HG02973 (cell line): ENCODE measurements around the gene NCOR2.

Source experiments
- ATAC-seq: cut with Tn5 transposase; IDR thresholded peaks from one replicate; pipeline ENCODE4 v1.9.1; 2021; ENCODE audit warnings: moderate library complexity; ENCODE audit not compliant: unreplicated experiment

The NCOR2 gene

DNA sequence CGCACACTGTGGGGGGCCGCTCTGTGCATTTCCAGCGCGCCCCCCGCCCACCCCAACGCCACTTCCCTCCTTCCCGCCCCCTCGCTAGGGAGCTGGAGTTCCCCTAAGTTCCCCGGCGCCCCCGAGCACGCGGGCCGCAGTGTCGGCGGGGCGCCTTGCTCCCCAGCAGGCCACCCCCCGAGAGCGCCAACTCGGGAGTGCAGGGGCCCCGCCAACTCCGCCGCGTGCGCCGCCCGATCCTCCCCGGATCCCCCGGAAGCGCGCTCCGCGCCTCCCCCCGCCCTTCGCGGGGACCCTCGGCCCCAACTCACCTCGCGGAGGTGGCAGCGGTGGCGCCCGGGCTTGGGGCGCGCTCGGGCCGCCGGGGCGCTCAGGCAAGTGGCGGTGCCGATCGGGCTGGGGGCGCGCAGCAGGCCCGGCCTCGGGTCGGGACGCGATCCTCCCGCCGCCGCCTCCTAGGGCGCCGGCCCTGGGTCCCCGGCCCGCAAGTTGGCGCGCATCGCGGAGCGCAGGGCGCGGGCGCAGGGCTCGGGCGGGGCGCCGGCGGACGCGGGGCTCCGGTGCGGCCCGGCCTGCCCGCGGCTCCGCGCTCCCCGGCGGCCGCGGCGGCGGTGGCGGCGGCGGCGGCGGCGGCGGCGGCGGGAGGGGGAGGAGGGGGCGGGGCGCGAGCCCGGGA lies at the start of gene NCOR2:
NCOR2 (minus strand) TSS at position 616 of the 676 bp plus-strand sequence. CDS start 72,361 bp downstream, outside the sequence.
- peak; percentile 27 for ATAC-seq

DNA sequence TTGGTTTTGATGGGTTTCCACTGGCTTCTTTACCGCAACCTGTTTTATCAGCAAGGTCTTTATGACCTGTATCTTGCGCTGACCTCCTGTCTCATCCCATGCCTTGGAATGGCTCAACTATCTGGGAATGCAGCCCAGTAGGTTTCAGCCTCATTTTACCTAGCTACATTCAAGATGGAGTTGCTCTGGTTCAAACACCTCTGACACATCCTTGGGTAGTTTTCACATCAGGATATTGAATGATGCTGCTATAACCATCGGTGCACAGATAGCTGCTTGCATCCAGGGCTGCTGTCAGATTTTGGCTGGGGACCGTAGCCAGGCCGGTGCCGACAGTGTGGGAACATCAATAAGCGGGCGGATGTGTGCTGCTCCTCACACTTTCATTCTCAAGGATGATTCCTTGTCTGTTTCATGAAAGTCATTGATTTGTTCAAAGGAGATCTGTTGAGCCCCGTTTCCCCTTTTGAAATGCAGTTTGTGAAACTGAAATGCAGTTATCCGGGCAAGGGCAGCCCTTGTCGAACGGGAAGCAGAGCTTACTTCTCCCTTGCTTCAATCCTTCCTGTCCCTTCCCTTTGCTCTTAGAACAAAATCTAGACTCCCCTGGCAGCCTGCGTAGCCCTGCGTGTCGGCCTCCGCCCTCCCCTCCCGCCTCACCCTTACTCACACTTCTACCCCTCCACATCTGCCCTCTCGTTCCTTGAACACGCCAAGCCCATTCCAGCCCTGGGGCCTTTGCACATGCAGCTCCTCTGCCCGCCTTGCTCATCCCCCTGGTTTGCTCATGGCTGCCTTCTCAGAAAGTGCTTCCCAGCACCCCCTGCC lies 49.2 kb upstream of the NCOR2 start:
- ATAC-seq = no peak

DNA sequence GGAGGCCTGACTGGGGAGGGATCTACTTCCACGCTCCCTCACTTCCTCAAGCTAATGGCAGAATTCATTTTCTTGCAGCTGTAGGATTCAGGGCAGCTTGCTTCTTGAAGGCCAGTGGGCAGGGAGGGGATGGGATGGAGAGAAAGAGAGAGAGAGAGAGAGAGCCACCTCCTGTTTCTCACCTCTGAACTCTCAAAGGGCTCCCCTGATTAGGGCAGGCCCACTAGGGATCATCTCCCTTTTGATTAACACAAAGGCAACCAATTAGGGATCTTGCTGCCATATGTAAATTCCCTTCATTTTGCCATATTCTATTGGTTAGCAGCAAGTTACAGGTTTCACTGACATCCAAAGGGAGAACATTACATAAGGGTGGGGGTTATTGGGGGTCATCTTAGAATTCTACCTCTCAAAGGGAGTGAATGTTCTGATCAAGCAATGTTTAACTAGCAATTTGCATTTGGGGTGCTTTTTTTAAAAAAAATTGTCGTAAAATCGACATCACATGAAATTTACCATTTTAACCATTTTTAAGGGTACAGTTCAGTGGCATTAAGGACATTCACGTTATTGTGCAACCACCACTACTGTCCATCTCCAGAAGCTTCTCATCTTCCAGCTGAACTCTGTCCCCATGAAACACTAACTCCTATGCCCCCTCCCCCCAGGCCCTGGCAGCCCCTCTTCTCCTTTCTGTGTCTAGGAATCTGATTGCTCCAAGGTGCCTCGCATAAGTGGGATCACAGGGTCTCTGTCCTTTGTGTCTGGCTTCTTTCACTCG lies 47.3 kb upstream of the NCOR2 start:
- ATAC-seq = no peak

DNA sequence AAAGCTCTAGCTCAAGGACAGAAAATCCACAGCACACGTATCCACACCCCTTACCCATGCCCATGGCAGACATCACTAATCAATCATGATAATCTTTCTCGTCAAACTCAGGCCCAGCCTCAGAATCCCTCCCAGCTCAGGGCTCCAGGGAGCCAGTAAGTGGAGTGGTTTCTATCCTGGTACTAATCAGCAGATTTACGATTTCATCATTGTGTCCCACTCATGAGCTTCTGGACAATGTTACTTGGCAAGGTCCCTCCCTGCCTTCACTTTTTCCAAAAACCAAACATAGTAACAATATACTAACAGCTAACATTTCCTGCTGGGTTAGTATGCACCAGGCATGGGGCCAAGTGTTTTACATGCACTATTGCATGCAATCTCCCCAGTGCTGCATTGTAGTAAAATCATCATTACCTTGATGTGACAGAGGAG lies 45.8 kb upstream of the NCOR2 start:
- ATAC-seq = no peak

DNA sequence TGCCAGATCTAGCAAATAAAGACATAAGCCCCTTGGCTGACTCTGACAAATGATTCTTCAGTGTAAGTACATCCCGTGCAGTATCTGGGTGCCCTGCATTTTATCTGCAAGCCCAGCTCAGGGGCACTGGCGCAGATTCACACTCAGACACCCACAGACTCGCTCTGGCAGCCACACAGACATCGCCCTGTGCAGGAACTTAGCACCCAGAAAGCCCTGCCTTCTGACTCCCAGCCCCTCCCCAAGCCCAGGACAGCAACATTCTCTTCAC lies 44.9 kb upstream of the NCOR2 start:
- no peak for ATAC-seq

DNA sequence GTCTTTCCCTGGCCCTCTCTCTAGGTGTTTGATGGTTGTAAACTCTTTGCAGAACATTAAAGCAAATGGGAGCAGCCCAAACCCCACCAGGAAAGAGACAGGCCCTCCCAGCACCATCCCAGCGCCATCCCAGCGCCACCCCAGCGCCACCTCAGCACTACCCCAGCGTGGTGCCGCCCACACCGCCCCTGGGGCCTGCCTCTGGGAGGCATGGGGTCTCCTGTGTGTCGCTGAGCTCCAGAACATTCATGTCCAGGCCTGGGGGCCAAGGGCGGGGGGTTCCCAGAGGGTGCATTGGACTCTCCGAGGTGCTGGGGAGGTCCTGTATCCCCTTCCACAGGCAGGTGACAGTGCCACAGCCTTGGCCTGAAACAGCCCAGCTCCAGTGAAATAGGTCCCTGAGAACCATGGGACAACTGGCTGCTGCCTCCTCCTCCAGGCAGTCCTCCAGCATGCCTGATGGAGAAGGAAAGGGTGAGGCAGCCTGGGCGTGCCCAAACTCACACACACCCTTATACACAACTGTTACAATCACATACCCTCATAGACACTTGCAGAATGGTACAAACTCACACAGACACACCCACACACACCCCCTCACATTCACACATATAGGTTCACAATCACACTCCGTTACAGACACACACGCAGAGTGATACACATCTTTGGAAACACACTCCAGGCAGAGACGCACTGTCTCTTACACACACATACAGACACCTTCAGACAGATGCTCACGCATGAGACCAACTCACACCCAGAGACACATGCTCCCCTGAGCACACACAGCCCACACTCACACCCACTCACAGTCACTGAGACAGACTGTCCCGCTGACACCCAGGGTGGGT lies 44.4 kb upstream of the NCOR2 start:
- ATAC-seq = no peak

DNA sequence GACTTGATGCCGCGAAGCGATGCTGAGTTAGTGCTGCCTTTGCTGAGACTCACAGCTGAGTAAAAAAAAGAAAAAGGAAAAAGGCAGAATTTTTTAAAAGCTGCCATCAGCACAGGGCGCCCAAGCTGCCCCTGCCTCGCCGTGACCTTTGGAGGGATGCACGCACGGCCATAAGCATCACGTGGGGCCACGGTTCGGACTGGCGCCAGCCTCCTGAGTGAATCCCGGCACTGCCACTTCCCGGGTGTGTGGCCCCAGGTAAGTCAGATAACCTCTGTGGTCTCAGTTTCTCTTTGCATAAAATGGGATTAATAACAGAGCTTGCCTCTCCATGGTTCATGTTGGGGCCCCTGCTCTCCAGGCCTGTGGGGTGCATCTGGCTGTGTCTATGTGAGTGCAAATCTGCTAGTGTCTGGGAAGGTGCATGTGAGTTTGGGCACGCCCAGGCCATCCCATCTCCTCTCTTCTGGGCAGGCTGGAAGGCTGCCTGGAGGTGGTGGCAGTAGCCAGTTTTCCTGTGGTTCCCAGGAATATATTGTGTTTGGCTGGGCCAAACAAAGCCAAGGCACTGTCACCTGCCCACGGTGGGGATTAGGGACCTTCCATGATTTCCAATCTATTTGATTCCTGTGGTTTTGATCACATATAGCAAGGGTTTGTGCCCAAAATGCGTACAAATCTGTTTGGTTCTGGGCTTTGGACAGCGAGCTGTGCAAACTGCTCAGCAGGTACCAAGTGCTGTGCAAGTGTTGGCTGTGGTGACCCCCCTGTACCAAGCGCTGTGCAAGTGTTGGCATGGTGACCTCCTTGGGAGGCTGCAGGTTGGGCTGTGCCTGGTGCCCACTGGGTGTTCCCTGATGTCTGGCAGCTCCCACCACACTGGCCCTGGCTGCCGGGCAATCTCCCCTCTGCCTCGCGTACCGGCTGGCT lies 43.5 kb upstream of the NCOR2 start:
- no peak for ATAC-seq

DNA sequence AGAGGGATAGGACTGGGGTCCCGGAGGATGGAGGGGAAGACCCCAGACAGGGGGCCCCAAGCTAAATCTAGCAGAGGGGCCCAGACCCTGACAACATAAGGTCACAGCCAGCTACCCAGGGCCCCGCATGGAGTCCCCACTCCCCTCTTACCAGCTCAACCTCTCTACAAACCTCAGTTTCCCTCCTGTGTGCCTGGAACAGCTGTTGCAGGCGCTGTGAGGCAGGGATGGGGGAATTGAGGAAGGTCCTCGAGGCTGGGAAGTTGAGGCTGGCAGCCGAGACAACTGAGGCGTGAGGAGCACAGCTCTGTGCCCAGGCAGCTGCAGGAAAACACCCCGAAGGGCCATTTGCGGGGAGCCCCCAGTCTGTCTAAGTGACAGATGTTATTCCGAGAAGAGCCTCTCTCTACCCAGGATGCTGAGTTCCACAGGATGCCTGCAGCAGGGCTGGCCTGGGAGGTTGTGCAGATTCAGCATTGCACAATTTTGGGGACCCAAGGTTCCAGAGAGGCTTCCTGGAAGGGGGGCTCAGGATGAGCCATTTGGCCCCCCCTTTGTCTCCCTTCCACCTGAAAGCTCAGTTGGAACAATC lies 42.7 kb upstream of the NCOR2 start:
- no peak for ATAC-seq

DNA sequence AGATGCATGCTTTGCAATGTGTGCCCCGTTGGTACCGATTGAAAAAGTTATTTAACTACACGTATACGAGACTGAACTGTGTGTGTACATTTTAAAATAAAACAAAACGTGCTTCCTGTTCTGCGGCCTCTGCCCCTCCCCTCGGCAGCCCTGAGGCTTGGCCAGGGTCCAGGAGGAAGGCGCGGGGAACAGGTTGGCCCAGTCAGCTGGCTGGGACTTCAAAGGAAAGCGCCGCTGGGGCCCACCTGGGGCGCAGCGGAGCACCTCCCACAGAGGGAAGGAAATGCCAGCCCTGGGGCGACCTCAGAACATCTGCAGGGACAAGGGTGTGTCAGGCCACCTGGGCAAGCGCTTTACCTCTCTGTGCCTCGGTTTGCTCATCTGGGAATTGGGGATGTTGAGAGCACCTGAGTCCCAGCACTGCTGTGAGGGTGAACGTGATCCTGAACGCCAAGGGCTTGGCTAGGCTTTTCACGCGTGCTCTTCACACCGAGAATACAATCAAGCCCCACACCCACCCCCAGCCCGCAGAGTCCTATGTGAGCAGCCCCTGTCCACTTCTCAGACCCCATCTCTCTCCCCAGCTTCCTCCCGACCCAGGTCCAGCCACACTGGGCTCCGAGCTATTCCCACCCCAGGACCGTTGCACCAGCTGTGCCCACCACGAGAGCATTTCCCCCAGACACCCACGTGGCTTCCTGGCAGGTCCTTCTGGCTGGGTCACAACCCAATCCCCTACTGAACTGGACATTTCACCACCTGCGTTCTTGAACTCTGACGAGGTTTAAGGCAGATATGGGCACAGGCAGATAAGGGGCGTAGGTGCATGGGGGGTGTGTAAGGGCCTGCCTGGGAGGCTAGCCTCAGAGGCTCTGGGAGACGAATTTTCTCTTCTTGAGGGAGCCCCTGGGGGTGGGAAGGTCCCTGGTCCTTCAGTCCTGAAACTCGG lies 41.9 kb upstream of the NCOR2 start:
- peak; percentile 66 for ATAC-seq

DNA sequence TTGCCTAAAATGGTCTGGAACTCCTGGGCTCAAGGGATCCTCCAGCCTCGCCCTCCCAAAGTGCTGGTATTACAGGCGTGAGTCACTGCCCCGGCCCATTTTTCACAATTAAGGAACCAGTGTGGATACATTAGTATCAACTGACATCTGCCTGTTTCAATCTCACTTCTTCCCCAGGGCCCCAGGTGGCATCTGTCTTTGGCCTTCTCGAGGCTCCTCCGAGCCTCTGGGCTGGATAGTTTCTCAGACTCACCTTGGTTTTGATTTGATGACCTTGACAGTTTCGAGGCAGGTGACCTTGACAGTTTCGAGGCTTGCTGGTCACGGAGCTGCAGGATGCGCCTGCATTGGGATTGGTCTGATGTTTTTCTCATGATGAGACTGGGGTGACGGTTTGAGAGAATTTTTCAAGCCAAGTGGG lies 41.0 kb upstream of the NCOR2 start:
- ATAC-seq = peak; percentile 24

DNA sequence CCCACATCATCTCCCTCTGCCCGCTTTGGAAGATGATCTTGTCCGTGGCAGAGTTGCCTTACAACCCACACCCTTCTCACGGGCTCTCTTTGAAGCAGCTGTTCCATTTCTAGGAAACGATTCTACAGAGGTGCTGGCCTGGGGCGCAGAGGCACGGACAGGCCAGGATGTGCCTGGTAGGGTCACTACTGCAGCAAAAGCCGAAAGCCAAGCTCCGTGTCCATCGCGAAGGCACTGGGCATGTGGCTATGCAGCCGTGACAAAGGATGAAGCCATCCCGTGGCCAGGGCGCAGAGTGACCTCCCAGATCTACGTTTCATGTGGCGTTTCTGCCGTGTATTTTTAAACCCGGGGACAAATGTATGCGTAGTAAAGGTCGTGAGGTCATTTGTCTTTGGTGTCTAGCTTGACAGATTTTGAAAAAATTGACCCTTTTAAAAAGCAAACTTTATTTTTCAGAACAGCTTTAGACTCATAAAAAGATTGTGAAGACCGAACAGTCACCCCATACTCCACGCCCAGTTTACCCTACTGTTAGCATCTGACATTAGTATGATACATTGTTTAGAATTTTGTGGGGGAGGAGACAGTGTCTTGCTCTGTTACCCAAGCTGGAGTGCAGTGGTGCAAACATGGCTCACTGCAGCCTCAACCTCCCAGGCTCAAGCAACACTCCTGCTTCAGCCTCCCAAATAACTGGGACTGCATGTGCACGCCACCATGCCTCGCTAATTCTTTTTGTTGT lies 40.4 kb upstream of the NCOR2 start:
- ATAC-seq = no peak

DNA sequence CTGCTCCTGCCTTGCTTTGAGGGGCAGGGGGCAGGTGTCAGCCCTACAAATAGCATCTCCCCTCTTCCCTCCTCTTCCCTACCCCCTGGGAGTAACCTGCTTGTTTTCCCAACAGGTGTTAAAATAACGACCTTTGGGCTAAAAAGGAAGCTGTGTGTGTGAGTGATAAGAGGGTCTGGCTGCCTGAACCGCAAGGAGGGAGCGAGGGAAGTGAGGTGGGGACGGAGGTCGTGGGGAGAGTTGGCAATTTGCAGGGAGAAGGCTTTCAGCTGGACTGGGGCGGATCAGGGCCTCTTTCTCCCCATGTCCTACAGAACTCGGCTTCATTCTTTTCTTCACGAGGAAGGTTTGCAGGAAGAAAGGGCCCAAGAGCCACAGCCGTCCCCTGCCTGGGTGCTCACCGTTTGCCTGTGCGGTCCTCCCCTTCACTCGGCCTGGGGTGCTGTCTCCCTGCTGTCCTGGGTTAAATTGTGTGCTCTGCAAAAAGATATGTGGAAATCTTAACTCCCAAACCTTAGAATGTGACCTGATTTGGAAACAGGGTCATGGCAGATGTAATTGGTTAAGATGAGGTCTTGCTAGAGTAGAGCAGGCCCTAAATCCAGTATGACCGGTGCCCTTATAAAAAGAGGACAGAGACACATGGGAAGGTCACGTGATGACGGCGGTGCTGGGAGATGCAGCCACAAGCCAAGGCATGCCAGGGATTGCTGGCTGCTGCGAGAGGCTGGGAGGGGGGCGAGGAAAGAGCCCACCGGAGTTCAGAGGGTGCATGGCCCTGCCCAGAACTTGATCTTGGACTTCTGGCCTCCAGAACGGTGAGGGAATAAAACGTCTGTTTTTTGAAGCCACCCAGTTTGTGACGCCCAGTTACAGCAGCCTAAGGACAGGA lies 38.7 kb upstream of the NCOR2 start:
- no peak for ATAC-seq

DNA sequence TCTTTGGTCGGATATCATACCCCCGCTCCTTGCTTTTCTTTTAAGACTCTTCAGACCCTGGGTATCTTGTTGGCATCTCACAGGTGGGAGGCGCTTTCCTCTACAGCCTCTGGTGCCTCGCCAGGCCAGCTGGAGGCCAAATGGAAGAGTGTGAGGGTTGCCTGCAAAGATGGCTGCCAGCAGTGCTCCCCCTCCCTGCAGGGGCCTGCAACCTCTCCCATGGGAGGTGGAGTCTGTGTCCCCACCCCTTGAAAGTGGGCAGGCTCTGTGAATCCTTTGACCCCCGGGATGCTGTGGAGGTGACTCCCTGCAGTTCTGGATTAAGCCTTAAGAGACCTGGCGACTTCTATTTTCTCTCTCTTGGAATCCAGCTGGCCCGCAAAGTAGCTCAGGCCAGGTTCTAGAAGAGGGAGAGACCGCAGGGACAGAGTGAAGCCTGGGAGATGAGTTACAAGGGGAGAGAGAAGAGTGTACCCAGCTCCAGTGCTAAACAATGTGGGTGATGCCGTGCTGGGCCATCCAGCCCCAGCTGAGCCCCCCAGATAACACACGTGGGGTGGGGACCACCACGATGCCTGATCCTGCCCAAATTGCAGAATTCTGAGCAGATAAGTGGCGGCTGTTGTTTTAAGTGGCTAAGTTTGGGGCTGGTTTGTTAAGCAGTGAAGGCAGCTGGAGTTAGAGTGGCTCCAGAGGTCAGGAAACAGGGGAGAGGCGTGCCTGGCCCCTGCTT lies 37.9 kb upstream of the NCOR2 start:
- no peak for ATAC-seq

DNA sequence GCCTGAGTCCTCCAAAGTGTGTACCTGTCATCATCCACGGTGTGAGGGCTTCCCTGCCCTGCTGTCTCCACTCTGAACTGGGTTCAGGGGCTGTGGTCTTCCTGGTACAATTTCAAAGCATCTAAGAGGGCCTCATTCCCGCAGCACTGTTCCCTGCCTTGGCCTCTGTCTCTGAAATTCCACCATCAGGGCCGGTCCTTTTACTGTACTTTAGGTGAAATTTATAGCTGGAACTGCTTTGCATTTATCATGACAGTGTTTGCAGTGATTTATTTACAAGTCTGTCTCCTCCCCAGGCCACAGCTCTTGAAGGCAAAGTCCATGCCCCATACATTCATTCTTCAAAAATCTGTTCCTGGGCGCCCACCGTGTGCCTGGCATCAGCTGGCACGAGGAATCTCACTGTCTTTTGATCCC lies 36.9 kb upstream of the NCOR2 start:
- no peak for ATAC-seq

DNA sequence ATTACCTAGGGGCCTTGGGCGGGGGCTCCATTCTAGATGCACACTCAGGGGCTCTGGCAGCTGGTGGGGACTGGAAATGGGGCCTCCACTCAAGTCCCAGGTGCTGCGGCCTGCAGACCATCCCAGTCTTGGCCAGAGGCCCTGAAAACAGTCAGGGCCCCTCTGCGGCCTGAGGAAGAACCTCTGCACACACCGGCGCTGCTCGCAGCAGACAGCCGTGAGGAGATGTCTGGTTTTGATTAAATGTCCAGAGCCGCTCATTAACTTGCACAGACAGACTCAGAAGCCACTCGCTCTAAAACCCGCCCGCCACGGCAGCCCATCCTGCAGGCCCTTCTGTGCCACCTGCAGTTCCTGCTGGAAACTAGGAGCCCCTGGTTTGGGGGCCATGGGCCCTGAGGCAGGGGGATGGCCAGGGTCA lies 36.4 kb upstream of the NCOR2 start:
- no peak for ATAC-seq

DNA sequence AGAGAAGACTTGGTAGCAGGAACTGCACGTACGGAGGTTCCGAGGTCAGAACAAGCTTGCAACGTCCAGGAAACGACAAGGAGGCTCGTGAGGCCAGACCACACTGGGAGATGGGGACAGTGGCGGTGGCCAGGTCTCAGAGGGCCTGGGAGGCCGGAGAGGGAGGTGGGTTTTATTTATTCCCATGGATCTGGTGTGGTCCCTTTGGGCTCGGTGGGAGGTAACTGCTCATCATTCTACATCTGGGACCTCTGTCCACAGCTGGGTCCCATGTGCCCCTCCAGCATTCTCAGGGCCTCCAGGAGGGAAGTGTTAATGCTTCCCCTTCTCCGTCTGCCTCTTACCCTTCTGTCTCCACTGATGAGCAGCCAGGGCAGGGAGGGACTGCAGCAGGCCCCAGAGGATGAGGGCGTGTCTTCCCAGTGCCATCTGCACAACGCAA lies 35.7 kb upstream of the NCOR2 start:
- ATAC-seq = no peak
